Body of pancreas (tissue), 4 donors: ENCODE results near the gene MGMT.

Experiments used
- POLR2A ChIP-seq, 3 donors: fragments of 450-650 bp; IDR thresholded peaks; one replicate each; pipeline ENCODE4 v1.6.1; 2016; ENCODE audit warnings: antibody characterized with exemption in 3 of 3, mild to moderate bottlenecking in 2 of 3
- TF ChIP-seq, protein P1 (sequence below), 7 experiments: fragments of 450-650 bp in 4 of 7; fragments of 200-600 bp in 3 of 7; sonication (generic) in 3 of 7; IDR thresholded peaks; one replicate each; pipeline ENCODE4 v1.5.1; 2016 to 2019; ENCODE audit warnings: antibody characterized with exemption in 7 of 7

- TF ChIP-seq POLR2A (IDR thresholded peaks at IDR 0.05) = no peak
- TF ChIP-seq, protein P1, sequence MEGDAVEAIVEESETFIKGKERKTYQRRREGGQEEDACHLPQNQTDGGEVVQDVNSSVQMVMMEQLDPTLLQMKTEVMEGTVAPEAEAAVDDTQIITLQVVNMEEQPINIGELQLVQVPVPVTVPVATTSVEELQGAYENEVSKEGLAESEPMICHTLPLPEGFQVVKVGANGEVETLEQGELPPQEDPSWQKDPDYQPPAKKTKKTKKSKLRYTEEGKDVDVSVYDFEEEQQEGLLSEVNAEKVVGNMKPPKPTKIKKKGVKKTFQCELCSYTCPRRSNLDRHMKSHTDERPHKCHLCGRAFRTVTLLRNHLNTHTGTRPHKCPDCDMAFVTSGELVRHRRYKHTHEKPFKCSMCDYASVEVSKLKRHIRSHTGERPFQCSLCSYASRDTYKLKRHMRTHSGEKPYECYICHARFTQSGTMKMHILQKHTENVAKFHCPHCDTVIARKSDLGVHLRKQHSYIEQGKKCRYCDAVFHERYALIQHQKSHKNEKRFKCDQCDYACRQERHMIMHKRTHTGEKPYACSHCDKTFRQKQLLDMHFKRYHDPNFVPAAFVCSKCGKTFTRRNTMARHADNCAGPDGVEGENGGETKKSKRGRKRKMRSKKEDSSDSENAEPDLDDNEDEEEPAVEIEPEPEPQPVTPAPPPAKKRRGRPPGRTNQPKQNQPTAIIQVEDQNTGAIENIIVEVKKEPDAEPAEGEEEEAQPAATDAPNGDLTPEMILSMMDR (IDR thresholded peaks at IDR 0.05) = no peak
Observed at GRCh38 chr10:129676014-129676413, 209.0 kb downstream of the MGMT start.
